K562 (cell line): ENCODE results near the gene CLCN1. TPM values are rescaled to one million over a fixed set of nuclear protein-coding genes. Genes with fewer than 3 reads are reported as not detected.

Source experiments
- CCAR2 ChIP-seq: fragments of 200-400 bp; formaldehyde crosslinking; IDR thresholded peaks from 2 replicates; pipeline ENCODE4 v1.6.1; 2017; ENCODE audit warnings: mild to moderate bottlenecking, low read depth, low read length
- CTBP1 ChIP-seq: fragments of 450-650 bp; IDR thresholded peaks from 2 replicates; pipeline ENCODE4 v1.6.1; 2016; ENCODE audit warnings: borderline replicate concordance
- E2F3 ChIP-seq: fragments of 250-450 bp; sonication (Bioruptor Pico); IDR thresholded peaks from 2 replicates; pipeline ENCODE4 v1.4.0; 2020; ENCODE audit warnings: mild to moderate bottlenecking
- FOXP1 ChIP-seq: sonication (generic); formaldehyde crosslinking; IDR thresholded peaks from 2 replicates; pipeline ENCODE4 v1.8.0; 2022; ENCODE audit warnings: mild to moderate bottlenecking, missing genetic modification reagents
- HNRNPUL1 ChIP-seq: fragments of 200-400 bp; formaldehyde crosslinking; IDR thresholded peaks from 2 replicates; pipeline ENCODE4 v1.6.1; 2017; ENCODE audit warnings: low read length
- JUND ChIP-seq, 2 experiments: IDR thresholded peaks; 2 replicates in 1 of 2; 3 replicates in 1 of 2; pipeline ENCODE4 v1.6.1; 2011; ENCODE audit warnings: borderline replicate concordance in 2 of 2, low read depth in 2 of 2, low read length in 2 of 2, improper control_type of control experiment in 1 of 2, missing biosample characterization in 1 of 2, missing genetic modification characterization in 1 of 2, missing genetic modification reagents in 1 of 2
- SOX6 ChIP-seq: fragments of 450-650 bp; IDR thresholded peaks from 2 replicates; pipeline ENCODE4 v1.6.1; 2014; ENCODE audit warnings: mild to moderate bottlenecking
- TAF1 ChIP-seq: IDR thresholded peaks from 2 replicates; pipeline ENCODE4 v1.6.1; 2011; ENCODE audit warnings: mild to moderate bottlenecking, low read length, moderate library complexity; ENCODE audit not compliant: insufficient read depth, control insufficient read depth, severe bottlenecking; ENCODE audit errors: extremely low read depth
- ZNF23 ChIP-seq: fragments of 250-450 bp; sonication (Bioruptor Pico); IDR thresholded peaks from 2 replicates; pipeline ENCODE4 v1.4.0; 2020; ENCODE audit warnings: mild to moderate bottlenecking
- polyA plus RNA-seq, 8 experiments: library from polyadenylated mRNA; depleted of rRNA in 4 of 8; stranded (reverse) in 5 of 8; unstranded in 3 of 8; fragments of >200 nt; fragmentation: Nextera tagmentation in 2 of 8; fragmentation: Illumina TruSeq in 1 of 8; extraction: Ambion mirVana in 2 of 8; extraction: Trizol in 1 of 8; gene quantifications; 2 replicates each; pipeline versions ENCODE4 v1.2.1 to v1.2.3, GENCODE V29; 2011 to 2014; ENCODE audit warnings: inconsistent platforms in 1 of 8, missing spikeins in 1 of 8
- total RNA-seq, 7 experiments: library from RNA; depleted of rRNA in 6 of 7; stranded (reverse); fragments of >200 nt in 6 of 7; fragmentation: Illumina TruSeq in 2 of 7; extraction: Trizol in 2 of 7; gene quantifications; 2 replicates each; pipeline versions ENCODE4 v1.2.1 to v1.2.3, GENCODE V29; 2011 to 2021; ENCODE audit warnings: low replicate concordance in 1 of 7
- TF ChIP-seq, protein P1 (sequence below): sonication (generic); IDR thresholded peaks from 2 replicates; pipeline ENCODE4 v1.6.1; 2016
- TF ChIP-seq, protein P2 (sequence below): sonication (generic); formaldehyde crosslinking; IDR thresholded peaks from 2 replicates; pipeline ENCODE4 v1.9.0; 2022; ENCODE audit warnings: mild to moderate bottlenecking, missing genetic modification reagents
- TF ChIP-seq, protein P3 (sequence below), 2 experiments: fragments of 450-650 bp; formaldehyde crosslinking in 1 of 2; IDR thresholded peaks; 2 replicates each; pipeline versions ENCODE4 v1.4.0 to v1.6.1; 2014 to 2020; ENCODE audit warnings: mild to moderate bottlenecking in 2 of 2, borderline replicate concordance in 1 of 2, low read depth in 1 of 2
- TF ChIP-seq, protein P4 (sequence below): sonication (generic); formaldehyde crosslinking; IDR thresholded peaks from 2 replicates; pipeline ENCODE4 v1.8.0; 2022; ENCODE audit warnings: mild to moderate bottlenecking, missing genetic modification reagents
- TF ChIP-seq, protein P5 (sequence below): fragments of 450-650 bp; formaldehyde crosslinking; IDR thresholded peaks from 2 replicates; pipeline ENCODE4 v1.4.0; 2022; ENCODE audit warnings: missing genetic modification characterization

Gene CLCN1
- total and polyA plus RNA-seq, 9 of the 15 experiments (the other 6 are each of a cell fraction or from before 2014, with no cell fraction given) = 0.01 to 0.11 (median 0.04) TPM; not detected in 4

DNA sequence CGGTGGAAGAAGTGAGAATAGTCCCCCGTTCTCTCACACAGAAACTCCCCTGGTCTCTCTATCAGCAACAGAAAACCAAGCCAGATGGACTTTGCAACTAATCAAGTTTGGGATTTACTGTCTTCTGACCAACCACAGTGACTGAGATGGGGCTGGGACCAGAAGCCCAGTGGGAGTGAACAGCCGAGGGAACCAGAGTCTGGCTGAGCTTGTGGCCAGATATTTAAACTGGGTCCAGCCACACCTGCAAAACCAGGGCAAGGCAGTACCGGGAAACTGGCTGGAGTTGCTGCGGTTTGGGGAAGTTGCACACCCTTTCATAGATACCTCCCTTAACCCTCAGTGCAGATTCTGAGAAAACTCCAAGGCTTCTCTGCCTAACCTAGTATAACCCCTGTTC, 46.7 kb upstream of the CLCN1 start (continued):
- TF ChIP-seq E2F3 (CRISPR knock-in tag) (no peak), CCAR2 (no peak), CTBP1 (peak; percentile 30; the same call in 1 of the 2 replicates), ZNF23 (CRISPR knock-in tag) (no peak), TAF1 (no peak), SOX6 (peak; percentile 15; the same call in 1 of the 2 replicates), JUND (IDR thresholded peaks at IDR 0.05; ENCODE audit: borderline replicate concordance, low read depth, low read length) (no peak), JUND (tag; IDR thresholded peaks at IDR 0.05; ENCODE audit: borderline replicate concordance, low read depth, low read length) (no peak; the same call in 2 of the 3 replicates), FOXP1 (CRISPR knock-in tag) (no peak), HNRNPUL1 (no peak)
- TF ChIP-seq, protein P1, sequence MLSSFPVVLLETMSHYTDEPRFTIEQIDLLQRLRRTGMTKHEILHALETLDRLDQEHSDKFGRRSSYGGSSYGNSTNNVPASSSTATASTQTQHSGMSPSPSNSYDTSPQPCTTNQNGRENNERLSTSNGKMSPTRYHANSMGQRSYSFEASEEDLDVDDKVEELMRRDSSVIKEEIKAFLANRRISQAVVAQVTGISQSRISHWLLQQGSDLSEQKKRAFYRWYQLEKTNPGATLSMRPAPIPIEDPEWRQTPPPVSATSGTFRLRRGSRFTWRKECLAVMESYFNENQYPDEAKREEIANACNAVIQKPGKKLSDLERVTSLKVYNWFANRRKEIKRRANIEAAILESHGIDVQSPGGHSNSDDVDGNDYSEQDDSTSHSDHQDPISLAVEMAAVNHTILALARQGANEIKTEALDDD = peak; percentile 63
- TF ChIP-seq, protein P2, sequence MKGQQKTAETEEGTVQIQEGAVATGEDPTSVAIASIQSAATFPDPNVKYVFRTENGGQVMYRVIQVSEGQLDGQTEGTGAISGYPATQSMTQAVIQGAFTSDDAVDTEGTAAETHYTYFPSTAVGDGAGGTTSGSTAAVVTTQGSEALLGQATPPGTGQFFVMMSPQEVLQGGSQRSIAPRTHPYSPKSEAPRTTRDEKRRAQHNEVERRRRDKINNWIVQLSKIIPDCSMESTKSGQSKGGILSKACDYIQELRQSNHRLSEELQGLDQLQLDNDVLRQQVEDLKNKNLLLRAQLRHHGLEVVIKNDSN = no peak
- TF ChIP-seq, protein P3, sequence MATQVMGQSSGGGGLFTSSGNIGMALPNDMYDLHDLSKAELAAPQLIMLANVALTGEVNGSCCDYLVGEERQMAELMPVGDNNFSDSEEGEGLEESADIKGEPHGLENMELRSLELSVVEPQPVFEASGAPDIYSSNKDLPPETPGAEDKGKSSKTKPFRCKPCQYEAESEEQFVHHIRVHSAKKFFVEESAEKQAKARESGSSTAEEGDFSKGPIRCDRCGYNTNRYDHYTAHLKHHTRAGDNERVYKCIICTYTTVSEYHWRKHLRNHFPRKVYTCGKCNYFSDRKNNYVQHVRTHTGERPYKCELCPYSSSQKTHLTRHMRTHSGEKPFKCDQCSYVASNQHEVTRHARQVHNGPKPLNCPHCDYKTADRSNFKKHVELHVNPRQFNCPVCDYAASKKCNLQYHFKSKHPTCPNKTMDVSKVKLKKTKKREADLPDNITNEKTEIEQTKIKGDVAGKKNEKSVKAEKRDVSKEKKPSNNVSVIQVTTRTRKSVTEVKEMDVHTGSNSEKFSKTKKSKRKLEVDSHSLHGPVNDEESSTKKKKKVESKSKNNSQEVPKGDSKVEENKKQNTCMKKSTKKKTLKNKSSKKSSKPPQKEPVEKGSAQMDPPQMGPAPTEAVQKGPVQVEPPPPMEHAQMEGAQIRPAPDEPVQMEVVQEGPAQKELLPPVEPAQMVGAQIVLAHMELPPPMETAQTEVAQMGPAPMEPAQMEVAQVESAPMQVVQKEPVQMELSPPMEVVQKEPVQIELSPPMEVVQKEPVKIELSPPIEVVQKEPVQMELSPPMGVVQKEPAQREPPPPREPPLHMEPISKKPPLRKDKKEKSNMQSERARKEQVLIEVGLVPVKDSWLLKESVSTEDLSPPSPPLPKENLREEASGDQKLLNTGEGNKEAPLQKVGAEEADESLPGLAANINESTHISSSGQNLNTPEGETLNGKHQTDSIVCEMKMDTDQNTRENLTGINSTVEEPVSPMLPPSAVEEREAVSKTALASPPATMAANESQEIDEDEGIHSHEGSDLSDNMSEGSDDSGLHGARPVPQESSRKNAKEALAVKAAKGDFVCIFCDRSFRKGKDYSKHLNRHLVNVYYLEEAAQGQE (IDR thresholded peaks at IDR 0.05; ENCODE audit: borderline replicate concordance) = peak; percentile 8; the same call in 1 of the 2 replicates
- TF ChIP-seq, protein P3 (CRISPR knock-in tag; IDR thresholded peaks at IDR 0.05; ENCODE audit: low read depth) = no peak
- TF ChIP-seq, protein P4, sequence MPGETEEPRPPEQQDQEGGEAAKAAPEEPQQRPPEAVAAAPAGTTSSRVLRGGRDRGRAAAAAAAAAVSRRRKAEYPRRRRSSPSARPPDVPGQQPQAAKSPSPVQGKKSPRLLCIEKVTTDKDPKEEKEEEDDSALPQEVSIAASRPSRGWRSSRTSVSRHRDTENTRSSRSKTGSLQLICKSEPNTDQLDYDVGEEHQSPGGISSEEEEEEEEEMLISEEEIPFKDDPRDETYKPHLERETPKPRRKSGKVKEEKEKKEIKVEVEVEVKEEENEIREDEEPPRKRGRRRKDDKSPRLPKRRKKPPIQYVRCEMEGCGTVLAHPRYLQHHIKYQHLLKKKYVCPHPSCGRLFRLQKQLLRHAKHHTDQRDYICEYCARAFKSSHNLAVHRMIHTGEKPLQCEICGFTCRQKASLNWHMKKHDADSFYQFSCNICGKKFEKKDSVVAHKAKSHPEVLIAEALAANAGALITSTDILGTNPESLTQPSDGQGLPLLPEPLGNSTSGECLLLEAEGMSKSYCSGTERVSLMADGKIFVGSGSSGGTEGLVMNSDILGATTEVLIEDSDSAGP = no peak
- TF ChIP-seq, protein P5, sequence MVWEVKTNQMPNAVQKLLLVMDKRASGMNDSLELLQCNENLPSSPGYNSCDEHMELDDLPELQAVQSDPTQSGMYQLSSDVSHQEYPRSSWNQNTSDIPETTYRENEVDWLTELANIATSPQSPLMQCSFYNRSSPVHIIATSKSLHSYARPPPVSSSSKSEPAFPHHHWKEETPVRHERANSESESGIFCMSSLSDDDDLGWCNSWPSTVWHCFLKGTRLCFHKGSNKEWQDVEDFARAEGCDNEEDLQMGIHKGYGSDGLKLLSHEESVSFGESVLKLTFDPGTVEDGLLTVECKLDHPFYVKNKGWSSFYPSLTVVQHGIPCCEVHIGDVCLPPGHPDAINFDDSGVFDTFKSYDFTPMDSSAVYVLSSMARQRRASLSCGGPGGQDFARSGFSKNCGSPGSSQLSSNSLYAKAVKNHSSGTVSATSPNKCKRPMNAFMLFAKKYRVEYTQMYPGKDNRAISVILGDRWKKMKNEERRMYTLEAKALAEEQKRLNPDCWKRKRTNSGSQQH = no peak
